Superior temporal gyrus (tissue), 1 donor: ENCODE measurements around the gene DZANK1.
"Not testable (repeated sequence)": the region's sequence is repeated elsewhere in the genome, so short reads cannot be mapped to it uniquely, and the experiment has no call there.

ENCODE experiments used
- DNase-seq: peaks from one replicate; pipeline ENCODE4 v3.0.0-alpha.2; 2016; ENCODE audit errors: extremely low spot score

Gene DZANK1

DNA sequence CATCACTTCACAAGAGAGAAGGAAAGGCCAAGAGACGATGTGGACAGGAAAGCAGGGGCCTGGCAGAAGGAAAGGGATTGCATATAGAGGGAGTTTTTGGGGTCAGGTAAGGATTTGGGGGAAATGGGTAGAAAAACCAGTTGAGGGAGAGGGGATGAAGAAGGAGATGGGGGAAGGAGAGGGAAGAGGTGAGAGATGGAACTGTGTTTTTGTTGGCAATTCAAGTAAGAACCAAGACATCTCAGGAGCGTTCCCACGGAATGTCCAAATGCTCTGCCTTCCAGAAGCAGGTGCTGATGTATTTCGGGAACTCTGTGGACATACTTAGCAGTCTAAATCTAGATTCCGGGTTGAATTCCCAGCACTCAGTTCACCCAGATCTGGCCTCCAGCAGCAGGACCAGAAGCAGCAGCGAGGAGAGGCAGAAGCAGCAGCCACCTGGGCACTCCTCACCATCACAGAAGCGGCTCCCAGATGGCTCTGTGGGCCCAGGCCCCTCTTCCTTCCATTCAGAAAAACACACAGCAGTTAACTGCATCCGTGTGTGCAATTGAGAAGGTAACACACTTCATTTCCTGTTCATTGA is 88.8 kb downstream of the DZANK1 start:
- peak; percentile 23 for DNase-seq

DNA sequence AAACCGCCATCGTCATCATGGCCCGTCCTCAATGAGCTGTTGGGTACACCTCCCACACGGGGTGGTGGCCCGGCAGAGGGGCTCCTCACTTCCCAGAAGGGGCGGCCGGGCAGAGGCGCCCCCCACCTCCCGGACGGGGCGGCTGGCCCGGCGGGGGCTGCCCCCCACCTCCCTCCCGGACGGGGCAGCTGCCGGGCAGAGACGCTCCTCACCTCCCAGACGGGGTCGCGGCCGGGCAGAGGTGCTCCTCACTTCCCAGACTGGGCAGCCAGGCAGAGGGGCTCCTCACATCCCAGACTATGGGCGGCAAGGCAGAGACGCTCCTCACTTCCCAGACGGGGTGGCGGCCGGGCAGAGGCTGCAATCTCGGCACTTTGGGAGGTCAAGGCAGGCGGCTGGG is 91.3 kb downstream of the DZANK1 start:
- not testable (repeated sequence) for DNase-seq

DNA sequence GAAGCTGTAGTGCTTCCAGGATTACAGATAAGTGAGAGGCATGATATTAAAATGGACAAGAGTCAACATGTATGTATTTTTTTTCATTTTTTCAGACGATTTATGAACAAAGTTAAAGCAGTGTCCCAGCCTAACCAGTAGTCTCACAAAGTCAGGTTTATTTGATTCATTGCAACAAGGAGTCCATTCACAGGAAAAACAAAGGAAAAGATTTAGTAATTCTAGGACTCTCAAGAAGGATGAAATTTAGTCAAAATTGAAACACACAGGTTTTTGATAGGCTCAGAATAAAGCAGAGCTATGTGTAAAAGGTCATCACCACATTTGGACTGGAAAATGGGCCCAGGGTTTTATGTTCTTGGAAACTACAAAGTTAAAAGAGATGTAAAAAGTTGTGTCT is 94.5 kb downstream of the DZANK1 start:
- DNase-seq, result no peak

DNA sequence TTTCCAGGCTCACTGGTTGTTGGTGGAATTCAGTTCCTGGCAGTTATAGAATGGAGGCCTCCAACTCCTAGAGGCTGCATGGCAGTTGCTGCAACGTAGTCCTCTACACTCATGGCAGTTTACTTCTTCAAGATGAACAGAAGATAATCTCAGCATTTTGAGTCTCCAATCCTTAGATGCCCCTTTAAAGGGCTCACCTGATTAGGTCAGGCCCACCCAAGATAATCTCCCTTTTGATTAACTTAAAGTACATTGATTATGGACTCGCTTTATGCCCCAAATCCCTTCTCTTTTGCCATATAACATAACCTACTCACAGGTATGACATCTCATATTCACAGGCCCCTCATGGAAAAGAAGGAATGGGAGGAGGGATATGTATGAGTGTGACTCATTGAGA is 102.1 kb downstream of the DZANK1 start:
- no peak for DNase-seq

GRCh38 chr20:18363708-18364107 is 103.1 kb downstream of the DZANK1 start:
- no peak for DNase-seq

DNA sequence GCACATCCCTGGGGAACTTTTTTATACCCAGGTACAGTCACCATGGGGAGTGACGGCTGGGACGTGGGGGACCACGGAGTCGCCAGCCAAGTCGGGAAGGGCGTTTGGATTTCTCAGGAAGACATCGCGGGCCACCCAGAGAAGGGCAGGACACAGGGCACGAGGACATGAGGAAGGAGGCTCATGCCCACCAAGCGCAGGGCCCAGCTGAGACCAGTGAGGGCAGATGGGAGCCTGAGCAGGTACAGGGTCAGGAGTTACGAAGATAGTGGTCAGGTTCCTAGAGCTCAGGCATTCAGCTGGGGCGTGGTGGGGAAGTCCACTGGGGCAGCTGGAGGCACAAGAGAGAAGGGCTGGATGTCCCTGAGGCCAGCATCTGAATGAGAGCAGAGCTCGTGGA is 103.9 kb downstream of the DZANK1 start:
- DNase-seq, result no peak

GRCh38 chr20:18361678-18362077 is 105.2 kb downstream of the DZANK1 start:
- DNase-seq, result no peak

DNA sequence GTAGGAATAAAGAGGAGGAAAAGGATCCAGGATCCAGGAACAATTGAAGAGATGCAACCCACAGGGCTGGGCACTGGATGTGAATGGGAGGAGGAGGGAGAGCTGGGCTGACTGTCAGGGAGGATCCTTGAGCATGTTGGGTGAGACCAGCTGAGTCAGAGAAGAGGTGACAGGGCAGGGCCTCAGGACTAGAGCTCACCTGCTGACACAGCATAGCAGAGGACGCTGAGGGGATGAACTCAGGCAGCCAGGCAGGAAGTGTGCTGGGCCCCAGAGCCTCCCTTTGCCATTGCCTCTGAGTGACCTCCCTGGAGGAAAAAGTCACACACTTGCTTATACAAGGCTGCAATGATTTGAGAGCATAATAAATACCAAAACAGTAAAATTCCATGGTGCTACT is 106.2 kb downstream of the DZANK1 start:
- DNase-seq, result no peak

- no peak for DNase-seq
These were observed 107.0 kb downstream of the DZANK1 start for GRCh38 chr20:18359854-18360253.

- not testable (repeated sequence) for DNase-seq
These were observed 117.1 kb downstream of the DZANK1 start for GRCh38 chr20:18349749-18350148.
